ENCODE results near the gene PITPNB. TPM values are rescaled to one million over a fixed set of nuclear protein-coding genes. Genes with fewer than 3 reads are reported as not detected.

Gene PITPNB
- total RNA-seq, 1 donor, result 29.4 TPM

- DNase-seq (ENCODE audit: low read depth), result peak; percentile 18
- H3K4me3 ChIP-seq (ENCODE audit: low read depth, low read length), result no peak overlapping the region
- TF ChIP-seq CTCF (IDR thresholded peaks at IDR 0.05; ENCODE audit: insufficient read depth, low read depth, low read length), result no peak
Observed at GRCh38 chr22:27952779-27953178, 33.7 kb upstream of the PITPNB start.

- TF ChIP-seq CTCF (IDR thresholded peaks at IDR 0.05; ENCODE audit: insufficient read depth, low read depth, low read length), result no peak
- DNase-seq (ENCODE audit: low read depth), result peak; percentile 77
Observed at GRCh38 chr22:27952091-27952490, 33.0 kb upstream of the PITPNB start.

GRCh38 chr22:27949421-27949820 lies 30.4 kb upstream of the PITPNB start:
- no peak for DNase-seq (ENCODE audit: low read depth)
- no peak for TF ChIP-seq CTCF (IDR thresholded peaks at IDR 0.05; ENCODE audit: insufficient read depth, low read depth, low read length)
- no peak overlapping the region for H3K4me3 ChIP-seq (ENCODE audit: low read depth, low read length)

More at GRCh38 chr22:27952091-27952490, 33.0 kb upstream of the PITPNB start:
- H3K4me3 ChIP-seq (ENCODE audit: low read depth, low read length), result no peak overlapping the region

GRCh38 chr22:27948569-27948968 lies 29.5 kb upstream of the PITPNB start:
- DNase-seq (ENCODE audit: low read depth), result no peak
- no peak for TF ChIP-seq CTCF (IDR thresholded peaks at IDR 0.05; ENCODE audit: insufficient read depth, low read depth, low read length)

GRCh38 chr22:27947448-27947847 lies 28.4 kb upstream of the PITPNB start:
- no peak for TF ChIP-seq CTCF (IDR thresholded peaks at IDR 0.05; ENCODE audit: insufficient read depth, low read depth, low read length)
- DNase-seq (ENCODE audit: low read depth), result no peak
- no peak overlapping the region for H3K4me3 ChIP-seq (ENCODE audit: low read depth, low read length)

More at GRCh38 chr22:27948569-27948968, 29.5 kb upstream of the PITPNB start:
- H3K4me3 ChIP-seq (ENCODE audit: low read depth, low read length), result no peak overlapping the region

GRCh38 chr22:27941143-27941542 lies 22.1 kb upstream of the PITPNB start:
- no peak for TF ChIP-seq CTCF (IDR thresholded peaks at IDR 0.05; ENCODE audit: insufficient read depth, low read depth, low read length)
- H3K4me3 ChIP-seq (ENCODE audit: low read depth, low read length), result no peak overlapping the region
- no peak for DNase-seq (ENCODE audit: low read depth)

GRCh38 chr22:27937453-27937852 lies 18.4 kb upstream of the PITPNB start:
- no peak for DNase-seq (ENCODE audit: low read depth)
- peak; percentile 36 for TF ChIP-seq CTCF (IDR thresholded peaks at IDR 0.05; ENCODE audit: insufficient read depth, low read depth, low read length)
- no peak overlapping the region for H3K4me3 ChIP-seq (ENCODE audit: low read depth, low read length)

Measured in fibroblast of villous mesenchyme (primary cell).